ENCODE results near the gene SNCA.

SNCA gene

DNA sequence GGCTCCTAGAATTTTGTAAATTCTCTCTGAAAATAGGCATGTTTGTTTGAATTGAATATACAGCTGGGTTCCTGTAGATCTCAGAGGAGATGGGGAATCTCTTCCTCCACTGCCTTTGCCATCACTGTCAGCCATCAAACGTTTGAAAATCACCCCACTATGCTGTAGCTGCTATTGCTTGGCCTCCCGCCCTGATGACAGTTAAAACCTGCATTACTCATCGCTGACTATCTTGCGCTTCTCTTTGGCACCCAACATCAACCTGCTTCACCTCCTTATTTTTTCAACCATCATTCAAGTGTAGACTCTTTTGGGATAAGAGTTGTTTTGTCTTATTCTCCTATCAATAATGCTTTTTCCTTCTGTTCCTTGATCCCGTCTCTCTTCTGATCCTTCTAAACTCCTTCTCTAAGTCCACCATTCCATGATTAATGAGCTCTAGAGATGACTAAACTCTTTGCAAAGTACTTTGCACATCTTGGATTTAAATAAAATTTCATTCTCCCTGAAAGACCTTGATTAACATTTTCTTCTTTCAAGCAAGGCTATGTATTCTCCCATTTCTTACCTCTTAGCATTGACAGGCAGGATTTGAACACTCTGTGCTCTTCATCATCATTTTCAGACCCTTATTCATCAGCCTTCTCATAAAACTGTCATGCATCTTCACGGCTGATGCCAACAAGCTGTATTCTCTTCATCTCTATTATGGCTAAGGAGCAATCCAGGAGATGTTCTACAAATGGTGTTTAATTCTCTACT is 133.0 kb downstream of the SNCA start:
- no peak for DNase-seq

DNA sequence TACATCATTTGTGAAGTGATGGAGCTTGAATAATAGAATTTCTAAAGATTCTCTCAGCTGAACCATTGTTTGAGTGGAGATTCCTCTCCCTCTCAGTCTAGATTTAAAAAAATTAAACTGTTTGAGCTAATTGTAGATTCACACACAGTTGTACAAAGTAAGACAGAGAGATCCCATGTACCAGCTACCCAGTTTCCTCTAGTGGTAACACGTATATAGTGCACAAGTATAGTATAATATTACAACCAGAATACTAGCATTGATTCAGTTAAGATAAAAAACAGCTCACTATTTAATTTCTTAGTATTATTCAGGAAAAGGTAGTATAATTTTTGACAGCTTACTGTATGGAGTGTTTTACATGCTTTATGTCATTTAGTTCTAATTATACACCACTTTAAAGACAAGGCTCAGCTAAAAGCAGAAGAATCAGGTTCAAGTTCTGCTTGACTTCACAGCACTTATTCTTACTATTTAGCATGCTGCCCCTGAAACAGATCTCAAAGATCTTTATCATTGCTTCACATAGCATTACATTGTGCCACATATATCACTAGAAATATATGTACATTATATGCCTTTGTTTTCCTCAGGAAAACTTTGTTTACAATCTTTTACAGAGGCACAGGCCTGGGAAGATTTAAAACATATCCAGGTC is 136.1 kb downstream of the SNCA start:
- no peak for DNase-seq

DNA sequence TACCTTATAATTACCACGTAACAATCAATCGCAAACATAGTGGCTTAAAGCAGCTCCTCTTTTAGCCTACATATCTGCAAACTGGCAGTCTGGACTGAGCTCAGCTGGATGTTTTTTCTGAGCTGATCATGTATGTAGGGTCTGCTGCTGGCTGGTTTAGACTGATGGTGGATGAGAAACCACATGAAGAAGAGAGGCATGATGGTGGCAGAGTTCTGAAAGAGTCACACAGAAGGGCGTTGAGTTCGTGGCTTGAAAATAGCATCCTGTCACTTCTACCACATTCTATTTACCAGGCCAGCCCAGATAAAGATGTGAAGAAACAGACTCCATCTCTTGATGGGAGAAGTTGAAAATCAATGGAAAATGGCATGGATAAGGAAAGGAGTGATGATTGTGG is 151.3 kb downstream of the SNCA start:
- no peak for DNase-seq

DNA sequence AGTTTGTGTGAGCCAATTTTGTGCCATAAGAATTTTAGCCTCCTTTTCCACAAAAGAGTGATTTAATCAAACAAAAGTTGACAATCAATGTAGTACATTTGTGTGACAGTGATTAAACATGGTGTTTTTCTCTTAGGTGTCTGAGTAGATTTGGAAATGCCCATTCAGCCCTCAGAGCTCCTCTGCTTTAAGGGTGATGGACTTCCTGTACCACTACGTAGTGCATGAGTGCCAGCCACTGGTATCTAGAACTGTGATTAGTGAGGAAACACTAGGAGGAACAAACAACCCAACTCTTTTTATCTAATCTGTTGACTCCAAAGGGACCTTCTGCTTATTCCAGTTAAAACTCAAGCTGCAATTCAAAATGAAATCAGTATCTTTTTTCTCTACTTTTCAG is 151.7 kb downstream of the SNCA start:
- no peak for DNase-seq

DNA sequence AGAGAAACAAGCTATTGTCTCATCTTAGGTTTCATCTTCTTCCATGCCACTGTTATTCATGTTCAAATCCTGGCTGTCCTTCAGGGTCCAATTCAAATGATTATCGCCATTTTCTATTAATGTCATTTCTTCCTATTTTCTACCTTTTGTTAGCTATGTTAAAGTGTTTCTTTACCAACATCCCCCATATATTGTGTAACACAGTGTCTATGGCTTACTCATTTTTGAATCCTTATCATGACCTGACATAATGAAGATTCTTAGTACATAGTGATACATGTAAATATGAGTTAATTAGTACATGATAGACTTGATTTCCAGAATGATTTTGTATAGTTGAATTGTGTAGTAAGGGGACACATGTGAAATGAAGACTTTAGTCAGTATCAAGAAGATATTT is 152.4 kb downstream of the SNCA start:
- DNase-seq, result no peak

DNA sequence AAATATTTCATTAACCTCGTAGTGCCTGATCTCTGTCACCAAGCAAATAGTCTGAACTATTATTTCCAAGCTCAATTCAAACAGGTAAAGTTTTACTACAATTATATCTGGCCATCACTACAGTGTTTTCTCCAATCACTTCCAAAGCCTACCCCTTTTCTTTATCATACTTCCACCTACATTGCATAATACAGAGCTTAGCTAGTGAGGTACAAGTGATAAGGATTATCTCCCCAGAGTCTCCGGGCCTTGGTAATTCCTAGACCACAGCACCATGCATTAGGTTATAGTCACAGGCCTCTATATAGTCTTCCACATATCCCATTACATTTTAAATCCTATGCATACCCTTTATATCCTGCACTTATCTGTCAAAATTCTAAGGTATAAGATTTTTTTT is 154.2 kb downstream of the SNCA start:
- no peak for DNase-seq

DNA sequence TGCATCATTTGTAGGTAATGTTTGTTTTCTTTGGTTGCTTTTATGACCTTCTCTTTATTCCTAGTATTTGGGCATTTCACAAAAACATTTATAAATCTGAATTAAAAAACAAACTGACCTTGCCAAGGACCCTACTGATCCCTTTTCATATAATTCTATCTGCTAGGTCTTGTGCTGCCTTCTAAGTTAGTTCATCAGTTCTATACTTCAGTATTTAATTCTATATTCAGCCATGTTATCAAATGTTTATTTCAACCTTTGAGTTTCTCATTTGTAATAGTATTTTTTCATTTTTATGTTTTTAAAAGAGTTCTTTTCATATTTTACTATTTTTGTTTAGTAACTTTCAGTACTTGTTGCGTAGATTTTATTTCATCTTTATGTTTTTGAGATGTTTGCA is 155.3 kb downstream of the SNCA start:
- DNase-seq, result no peak

DNA sequence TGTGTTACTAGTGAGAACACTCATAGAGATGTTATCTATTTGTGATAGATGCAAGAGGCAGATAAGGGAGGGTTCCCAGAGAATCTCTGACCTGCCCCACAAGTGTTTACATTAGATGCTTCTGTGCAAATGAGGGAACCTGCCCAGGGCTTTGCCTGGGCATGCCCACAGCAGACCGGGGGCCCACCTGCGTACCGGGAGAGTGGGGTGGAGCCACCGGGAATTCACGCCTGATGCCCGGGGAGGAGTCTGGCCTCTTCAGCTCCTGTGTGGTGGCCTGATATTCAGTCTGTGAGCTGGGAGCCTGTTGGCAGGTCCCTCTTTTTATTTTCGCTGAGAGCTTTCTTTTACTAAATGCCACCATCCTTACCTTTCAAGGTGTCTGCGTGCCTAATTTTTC is 155.7 kb downstream of the SNCA start:
- DNase-seq, result no peak

DNA sequence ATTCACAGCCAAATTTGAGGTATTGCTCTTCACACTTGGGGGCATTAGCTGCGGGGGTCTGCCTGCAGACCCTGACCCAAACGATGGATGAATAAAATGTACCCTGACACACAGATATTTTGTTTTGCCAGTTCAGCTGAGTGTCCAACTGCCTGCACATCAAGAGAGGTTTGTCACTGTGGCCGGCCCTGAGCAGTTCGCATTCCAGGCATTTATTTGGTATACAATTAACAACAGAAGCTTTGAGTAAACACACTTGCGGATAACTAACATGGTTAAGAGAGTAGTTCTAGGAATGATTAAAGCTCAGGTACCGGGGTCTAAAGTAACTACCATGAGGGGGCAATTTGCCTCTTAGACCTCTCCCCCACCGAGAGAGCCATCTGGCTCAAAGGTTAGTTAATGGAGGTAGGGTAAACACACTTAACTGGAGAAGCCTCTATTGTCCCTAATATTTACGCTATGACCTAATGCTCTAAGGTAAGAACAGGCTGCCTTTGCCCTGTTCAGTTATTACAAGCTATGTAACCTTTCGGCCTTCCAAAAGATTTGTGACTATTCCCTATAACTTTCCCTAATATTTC is 162.0 kb downstream of the SNCA start:
- no peak for DNase-seq
